ENCODE measurements around the gene TNIP2.

- no peak for TF ChIP-seq POLR2AphosphoS5 (IDR thresholded peaks at IDR 0.05)
- no peak for TF ChIP-seq POLR2A (IDR thresholded peaks at IDR 0.05)
- TF ChIP-seq CTCF (IDR thresholded peaks at IDR 0.05 in 8 of 11, conservative IDR thresholded peaks at IDR 0.05 in 3 of 11), result no peak
Observed at GRCh38 chr4:2742823-2743517, 13.2 kb downstream of the TNIP2 start.

Data from spleen (tissue), 7 donors.